Activated gamma-delta T cell treated with anti-CD3 and anti-CD28 coated beads, Interleukin-2, amount 50 U/mL, for 16 hours (primary cell): Measurements from ENCODE around the gene WRNIP1.

Experiments used
- DNase-seq: peaks from one replicate; pipeline ENCODE4 v3.0.0-alpha.2; 2020; ENCODE audit warnings: low read depth

The WRNIP1 gene

DNA sequence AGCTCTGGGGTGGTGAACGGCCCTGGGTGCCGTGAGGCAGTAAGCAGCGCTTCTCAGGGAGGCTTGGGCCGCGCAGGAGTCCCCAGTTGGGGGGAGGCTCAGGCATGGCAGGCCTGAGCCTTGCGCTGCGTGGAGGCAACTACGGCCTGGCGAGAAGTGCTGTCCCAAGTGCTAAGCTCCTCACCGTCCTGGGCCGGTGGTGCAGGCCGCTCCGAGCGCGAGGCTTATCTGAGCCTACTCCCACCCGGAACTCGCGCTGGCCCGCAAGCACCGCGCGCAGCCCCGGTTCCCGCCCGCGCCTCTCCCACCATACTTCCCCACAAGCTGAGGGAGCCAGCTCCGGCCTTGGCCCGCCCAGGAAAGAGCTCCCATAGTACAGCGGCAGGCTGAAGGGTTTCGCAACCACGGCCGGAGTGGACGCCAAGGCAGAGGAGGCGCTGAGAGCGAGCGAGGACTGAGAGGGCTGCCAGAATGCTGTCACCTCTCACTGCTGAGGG is 1.8 kb upstream of the WRNIP1 start:
- no peak for DNase-seq

DNA sequence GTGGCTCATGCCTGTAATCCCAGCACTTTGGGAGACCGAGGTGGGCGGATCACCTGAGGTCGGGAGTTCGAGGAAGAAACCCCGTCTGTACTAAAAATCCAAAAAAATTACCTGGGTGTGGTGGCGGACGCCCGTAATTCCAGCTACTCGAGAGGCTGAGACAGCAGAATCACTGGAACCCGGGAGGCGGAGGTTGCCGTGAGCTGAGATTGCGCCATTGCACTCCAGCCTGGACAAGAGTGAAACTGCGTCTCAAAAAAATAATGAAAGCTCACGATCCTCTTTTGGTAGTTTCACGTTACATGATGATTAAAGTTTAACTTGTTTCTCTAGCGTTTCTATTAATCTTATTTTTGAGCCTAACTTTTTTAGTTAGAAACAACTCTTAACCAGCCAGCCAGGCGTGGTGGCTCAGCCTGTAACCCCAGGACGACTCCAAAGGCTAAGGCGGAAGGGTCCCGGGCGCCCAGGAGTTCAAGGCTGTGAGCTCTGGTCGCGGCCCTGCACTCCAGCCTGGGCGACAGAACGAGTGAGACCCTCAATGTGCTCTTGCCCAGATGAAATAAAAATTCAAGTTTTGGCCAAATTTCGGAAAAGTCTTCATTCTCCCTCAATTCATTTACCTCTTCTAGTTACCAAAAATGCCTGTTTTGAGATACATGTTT is 1.2 kb upstream of the WRNIP1 start:
- DNase-seq: no peak

DNA sequence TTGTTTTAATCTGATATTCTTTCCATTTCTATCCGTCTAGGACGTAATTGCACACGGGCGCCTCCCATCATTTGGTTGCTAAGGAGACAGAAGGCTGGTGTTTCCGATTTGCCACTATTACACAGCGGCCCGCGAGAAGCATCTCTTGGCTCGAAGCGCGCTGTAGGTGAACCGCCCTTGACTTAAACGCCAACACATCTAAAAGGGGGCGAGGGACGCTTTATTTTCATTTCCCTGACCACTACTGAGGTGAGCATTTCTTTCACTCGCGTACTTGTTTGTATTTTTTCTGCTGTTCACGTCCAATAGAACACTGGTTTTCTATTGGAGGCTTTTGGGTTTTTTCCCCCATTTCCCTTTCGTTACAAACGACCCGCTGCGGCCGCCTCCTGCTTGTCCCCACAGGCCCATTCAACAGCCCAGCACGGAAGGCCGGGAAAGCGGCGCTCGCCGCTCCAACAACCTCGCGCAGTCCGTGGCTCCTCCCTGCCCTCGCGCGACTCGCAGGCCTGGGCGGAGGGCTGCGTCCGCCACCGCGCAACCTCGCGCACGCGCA is 505 bp upstream of the WRNIP1 start:
- peak; percentile 26 for DNase-seq

DNA sequence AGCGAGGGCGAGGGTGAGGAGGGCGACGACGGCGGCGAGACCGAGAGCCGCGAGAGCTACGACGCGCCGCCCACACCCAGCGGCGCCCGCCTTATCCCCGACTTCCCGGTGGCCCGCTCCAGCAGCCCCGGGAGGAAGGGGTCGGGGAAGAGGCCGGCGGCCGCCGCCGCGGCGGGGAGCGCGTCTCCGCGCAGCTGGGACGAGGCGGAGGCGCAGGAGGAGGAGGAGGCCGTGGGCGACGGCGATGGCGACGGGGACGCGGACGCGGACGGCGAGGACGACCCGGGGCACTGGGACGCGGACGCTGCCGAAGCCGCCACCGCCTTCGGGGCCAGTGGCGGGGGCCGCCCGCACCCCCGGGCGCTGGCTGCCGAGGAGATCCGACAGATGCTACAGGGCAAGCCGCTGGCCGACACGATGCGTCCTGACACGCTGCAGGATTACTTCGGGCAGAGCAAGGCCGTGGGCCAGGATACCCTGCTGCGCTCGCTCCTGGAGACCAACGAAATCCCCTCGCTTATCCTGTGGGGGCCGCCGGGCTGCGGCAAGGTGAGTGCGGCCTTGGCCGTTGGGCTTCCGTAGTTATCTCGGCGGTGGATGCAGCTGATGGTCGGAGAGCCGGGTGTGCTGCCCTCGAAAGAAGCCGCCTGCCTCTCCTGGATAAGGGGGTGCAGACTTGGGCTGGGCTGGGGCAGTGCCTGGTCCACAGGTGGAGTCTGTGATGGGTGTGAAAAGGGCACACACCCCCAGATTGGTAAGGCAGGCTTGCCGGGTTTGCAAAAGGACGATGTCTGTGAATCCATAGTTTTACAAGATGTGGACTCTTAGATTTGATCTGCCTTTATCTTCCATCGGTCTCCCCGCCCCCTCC is 938 bp downstream of the WRNIP1 start:
- peak; percentile 12 for DNase-seq

DNA sequence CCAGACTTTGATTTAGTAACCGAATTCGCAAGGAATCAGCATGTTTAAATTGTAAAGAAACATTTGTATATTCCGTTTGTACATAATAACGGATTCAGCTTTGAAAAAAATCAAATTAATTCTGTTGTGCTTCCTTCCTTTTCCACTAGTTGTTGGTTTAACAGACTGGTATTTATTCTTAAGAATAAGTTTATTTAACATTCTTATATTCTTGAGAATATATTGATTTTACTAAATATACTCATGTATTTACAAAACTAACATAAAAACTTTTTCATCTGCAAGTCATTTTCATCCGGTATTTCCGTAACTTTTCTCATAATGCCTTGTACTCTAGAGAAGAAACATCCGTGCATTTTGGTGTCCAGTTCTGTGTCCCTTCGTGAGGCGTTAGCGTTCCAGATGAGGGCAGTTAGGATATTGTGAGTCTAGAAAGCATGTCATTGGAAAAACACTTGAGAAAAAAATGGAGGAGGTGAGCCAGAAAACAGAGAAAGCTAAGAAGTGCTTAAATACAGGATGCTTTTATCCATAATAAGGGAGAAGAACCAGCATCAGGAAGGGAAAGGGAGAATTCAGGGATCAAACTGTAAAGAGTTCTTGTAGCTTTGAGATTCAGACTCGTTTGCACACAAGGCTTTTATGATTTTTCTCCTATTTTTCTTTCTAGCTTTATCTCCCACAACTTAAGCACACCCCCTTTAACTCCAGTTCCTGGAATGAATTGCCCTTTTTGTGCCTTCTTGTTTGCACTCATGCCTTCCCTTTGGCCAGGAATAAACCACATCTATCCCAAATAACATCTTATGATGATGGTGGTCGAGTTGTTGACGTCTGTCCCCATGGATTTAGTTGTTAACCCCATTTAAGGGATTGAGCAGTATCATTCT is 1.8 kb downstream of the WRNIP1 start:
- DNase-seq: no peak

DNA sequence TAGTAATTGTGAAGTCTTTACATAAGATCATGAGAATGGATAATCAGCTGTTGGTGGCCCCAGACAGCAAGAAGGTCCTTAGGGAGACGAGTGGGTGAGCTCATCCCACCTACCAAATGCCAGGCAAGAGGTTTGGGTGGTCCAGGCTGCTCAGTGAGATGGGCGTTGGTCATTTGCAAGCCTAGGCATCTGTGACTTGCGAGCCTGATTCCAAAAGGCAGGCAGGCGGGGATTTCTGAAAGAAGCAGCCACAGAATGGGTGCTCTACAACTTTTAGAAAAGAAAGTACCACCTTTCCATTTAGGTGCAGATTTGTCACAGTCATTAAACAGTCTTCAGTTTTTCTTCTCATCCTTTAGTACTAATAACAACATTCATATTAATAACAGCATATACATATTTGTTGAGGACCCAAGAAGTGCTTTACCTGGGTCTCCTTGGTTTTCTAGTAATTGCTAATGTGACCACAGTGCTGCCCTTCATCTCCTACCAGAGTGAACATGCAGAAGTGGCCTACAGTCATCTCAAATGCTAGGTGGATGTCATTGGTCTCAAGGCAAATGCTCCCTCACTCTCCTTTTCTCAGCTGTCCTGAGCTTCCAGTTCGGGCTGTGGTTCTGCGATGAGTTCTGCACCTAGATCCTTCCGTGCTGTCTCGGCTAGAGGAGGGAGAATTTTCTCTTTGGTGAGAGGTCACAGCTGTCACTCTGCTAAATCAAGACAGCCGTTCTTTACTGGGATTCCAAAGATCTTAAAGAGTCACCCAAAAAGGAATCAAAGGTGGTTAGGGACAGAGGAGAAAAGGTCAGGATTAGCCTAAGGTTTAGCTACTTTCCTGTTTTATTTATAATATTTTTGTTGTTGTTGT is 2.7 kb downstream of the WRNIP1 start:
- no peak for DNase-seq

DNA sequence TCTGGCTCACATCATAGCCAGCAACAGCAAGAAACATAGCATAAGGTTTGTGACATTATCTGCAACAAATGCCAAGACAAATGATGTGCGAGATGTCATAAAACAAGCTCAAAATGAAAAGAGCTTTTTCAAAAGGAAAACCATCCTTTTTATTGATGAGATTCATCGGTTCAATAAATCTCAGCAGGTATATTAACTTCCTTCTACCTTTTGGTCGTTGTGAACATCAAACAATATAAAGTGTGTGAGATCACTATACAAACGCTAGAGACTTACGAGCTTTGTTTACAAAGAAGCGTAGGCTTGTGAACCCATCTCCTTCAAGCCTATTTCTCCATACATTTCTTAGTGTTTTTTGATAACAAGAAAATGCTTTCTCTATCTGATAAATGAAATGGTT is 3.5 kb downstream of the WRNIP1 start:
- DNase-seq: no peak

DNA sequence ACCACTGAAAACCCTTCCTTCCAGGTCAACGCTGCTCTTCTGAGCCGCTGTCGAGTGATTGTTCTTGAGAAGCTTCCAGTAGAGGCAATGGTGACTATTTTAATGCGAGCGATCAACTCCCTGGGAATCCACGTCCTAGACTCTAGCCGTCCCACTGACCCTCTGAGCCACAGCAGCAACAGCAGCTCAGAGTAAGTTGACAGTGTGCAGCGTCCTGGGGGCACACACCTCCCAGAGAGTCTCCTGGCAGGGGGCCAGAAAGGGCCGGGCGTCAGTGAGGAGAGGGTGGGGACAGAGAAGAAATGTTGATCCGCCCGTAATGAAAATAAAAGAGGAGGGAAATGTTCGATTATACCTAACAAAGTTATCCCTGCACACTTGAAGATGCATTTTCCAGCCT is 5.0 kb downstream of the WRNIP1 start:
- no peak for DNase-seq

DNA sequence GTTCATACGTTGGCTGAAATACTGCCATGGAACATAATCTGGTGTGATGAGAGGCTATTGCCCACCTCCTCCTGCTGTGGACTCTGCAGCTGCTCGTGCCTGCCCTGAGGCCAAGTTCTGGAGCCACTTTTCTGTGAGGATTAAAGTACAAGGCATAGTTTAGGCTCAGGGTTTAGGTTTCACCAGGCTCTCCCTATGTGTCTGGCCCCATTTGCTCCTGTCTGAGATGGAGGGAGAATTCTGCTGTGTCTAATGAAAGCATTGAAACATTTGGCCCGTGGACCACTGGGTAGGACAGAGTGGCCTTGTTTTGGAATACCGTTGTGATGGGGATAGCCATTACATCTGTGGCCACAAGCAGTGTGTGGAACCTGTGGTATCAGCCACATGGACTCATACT is 5.9 kb downstream of the WRNIP1 start:
- DNase-seq: no peak

DNA sequence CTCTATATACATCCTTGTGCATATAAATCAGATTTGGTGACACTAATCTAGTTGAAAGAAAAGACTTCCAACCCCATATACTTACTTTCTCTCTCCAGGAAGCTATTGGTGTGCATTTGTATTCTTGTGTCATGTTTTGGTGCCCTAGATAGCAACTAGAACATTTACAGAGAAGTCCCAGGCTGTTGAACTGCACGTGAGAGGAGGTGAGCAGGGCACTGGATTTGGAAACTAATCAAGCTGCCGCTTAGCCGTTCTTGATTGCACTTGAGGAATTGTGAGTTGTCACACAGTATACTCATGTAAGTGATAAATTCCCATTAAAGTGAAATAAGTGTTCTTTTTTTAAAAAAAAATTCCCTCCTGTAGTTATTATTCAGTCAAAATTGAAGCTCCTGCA is 7.6 kb downstream of the WRNIP1 start:
- no peak for DNase-seq

DNA sequence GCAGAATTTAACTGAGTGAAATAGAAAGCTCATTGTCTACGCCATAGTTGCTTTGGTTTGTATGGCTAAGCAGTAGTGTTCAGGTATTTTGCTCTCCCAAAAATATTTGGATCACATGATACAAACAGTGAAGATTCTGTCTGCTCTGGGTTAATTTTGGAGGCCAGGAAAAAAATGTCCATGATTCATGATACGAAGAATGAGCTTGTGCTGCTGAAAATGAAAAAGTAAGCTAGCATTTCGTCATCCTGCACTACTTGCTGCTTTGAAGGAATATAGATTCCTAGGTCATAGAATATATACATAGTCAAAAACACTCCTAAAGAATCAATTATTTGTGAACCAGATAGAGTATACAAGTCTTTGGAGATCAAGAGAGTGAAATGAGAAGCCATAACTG is 8.3 kb downstream of the WRNIP1 start:
- no peak for DNase-seq

DNA sequence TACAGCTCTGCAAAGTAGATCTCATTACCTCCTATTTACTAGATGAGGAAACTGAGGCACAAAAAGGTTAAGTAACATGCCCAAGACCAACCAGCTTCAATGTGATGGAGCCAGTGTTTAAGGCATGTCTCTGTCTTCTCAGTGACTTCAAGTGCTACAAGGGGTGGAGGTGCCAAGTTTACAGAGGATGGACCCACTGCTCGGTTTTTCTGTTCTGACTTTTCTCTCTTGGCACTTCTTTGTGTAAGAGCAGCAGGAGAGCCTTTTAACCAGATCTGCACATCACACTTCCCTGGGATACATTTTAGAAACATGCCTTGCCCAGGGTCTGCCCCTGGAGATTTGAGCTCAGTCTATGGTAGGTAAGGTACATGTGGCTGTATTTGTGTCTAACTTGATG is 9.8 kb downstream of the WRNIP1 start:
- no peak for DNase-seq

DNA sequence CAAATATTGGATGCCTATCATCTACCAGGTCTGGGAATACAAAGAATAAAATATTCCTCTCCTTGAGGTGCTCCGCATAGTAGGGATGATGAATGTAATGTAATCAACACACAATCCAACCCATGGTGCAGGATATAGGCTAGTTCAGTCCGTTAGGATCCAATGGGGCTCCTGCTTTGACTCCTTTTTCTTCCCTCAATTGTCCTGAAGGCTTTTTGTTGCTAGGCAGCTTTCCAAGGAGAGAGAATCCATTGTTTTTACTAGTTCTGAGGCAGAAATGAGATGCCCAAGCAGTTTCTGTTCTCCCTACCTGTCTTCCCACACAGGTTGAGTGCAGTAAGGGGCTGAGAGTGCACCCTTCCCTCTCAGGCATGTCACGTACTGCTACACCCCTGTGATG is 12.1 kb downstream of the WRNIP1 start:
- DNase-seq: no peak

DNA sequence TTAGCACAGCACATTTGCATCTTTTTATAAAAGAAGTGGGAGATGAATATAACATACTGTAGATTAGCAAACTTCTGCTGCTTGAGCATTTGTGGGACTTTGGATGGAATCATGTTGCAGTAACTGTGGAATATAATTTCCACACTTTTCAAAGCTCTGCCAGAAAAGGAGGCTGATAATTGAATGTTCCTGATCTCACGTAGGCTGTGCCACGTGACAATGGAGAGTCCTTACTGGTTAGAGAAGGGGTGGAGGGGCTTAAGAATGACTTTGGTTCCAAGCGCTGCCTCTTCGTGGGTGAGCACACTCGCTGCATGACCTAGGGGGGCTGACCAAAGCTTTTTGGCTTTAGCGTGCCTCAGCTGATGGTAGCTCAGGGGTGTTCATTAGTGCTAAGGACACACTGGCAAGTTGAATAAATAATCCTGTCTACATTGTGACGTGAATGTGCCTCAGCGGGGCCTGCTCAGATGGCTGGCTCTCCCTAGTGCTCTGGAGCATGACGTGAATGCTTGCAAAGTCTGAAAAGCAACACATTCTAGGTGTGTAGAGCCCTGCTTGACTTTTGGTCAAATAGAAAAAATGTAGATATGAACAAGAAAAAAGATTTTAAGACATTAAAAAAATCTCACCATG is 15.0 kb downstream of the WRNIP1 start:
- no peak for DNase-seq

DNA sequence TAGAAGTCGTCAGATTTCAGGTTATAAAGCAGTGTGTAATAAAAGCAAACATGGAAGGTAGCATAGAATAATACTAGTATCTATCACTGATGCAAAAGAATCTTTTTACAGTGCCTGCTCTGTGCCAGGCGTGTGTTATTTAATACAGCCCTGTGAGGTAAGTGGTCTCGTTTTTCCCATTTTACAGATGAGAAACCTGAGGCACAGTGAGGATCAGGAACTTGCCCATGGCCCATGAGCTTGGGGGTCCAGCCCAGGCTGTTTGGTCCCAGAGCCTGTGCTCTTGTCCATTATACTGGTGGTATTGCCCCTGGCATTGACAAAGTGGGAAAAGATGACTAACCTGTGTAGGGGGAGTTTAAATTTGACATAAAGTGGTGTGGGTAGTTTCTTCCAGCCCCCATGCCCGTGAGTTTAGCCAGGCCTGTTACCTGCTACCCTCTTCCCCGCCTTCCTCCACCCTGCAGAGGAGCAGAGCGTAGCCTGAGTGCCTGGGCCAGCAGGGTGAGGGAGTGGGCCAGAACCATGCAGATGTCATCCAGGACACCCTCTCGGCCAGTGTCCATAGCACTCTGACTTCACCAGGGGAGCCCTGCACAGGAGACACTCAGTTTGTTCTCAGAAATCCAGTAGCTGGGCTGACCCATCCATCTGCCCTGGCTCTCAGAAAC is 16.6 kb downstream of the WRNIP1 start:
- no peak for DNase-seq

DNA sequence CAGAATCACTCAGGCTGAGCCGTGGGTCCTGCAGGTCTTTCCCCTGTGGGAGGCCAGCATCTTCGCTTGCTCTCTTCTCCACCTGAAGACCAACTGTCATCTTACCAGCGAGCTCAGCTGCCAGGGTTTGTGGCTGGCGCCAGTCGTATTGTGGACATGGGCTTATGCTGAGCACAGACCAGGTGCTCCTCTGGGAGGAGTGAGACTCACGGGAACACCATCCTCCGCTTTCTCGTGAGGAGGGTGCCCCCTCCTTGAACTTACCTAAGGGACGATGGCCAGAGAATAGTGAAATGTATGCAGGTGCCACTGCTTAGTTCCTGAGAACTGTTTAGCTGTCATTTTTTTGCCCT is 17.1 kb downstream of the WRNIP1 start:
- no peak for DNase-seq

DNA sequence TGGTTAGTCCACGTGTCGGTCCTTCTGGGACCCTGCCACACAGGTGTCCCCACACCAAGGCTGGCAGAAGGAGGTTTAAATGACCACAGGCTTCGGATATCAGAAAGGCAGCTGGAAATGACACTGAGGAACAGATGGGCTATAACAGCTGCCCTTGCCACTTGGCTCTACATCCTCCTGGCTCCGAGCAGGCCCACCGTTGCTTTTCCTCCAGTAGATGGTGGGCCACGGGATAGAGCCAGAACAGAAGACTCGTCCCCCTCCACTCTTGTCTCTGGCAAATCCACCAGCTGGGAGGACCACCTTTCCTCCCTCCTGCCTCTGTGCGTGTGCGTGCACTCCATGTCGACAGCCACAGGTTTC is 17.6 kb downstream of the WRNIP1 start:
- DNase-seq: no peak

DNA sequence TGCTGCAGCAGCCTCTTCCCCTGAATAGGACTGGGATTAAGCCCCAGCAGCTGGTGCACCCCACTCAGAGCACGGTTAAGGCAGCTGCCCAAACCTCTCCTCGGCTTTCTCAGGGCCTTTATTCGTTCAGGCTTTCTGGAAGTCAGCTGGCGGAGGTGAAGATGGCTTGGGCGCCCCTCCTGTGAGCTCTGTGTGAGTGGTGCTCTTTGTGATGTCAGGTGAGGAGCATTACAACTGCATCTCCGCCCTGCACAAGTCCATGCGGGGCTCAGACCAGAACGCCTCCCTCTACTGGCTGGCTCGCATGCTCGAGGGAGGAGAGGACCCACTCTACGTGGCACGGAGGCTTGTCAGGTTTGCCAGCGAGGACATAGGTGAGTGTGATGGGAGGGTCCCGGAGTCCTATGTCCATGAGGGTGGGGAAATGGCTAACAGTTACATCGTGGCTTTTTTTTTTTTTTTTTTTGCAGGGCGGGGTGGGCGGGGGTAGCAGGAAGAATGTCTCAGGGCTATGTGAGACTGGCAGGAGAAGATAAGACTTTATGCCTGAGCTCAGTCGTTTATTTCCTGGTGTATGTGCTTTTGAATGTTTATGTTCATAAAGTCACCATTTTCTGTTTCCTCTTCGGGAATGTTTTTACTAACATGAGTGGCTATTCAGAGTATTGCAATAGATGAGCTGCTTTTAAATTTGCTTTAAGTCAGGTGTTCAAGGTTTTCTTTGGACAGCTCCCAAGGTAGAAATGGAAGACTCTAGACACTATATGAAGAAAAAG is 18.2 kb downstream of the WRNIP1 start:
- DNase-seq: no peak

DNA sequence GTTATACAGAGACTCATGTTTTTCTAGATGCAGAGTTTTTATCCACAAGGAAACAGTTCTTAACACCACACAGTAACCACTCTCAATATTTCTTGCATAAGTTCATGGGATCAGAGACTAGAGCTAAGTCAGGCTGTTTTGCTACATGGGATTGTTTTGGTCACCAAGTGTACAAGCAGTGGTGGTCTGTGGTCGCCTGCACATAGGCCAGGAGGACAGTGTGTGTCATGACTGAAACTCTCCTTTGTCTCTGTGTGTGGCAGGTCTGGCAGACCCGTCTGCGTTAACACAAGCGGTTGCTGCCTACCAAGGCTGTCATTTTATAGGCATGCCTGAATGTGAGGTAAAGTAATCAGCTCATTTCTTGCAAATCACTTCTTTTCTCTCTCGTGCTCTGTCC is 18.9 kb downstream of the WRNIP1 start:
- no peak for DNase-seq

DNA sequence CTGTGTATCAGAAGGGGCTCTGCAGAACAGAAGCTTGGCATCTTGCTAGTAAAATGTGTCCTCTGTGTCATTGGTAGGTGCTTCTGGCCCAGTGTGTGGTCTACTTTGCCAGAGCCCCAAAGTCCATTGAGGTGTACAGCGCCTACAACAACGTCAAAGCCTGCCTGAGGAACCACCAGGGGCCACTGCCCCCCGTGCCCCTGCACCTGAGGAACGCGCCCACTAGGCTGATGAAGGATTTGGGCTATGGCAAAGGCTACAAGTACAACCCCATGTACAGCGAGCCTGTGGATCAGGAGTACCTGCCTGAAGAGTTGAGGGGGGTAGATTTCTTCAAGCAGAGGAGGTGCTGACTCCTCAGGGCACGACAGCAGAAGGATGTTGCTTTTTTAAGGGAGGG is 19.7 kb downstream of the WRNIP1 start:
- no peak for DNase-seq
